WTC11 (cell line): ENCODE data around the gene SLC25A44. TPM values are rescaled to one million over a fixed set of nuclear protein-coding genes. Genes with fewer than 3 reads are reported as not detected.

Experiments used
- ATAC-seq: fragments of 200-7000 bp; cut with Tn5 transposase; 2 replicates; pipeline ENCODE4 v1.10.0; 2021; ENCODE audit warnings: mild to moderate bottlenecking, moderate library complexity
- CTCF ChIA-PET: fragments of 300-600 bp; sonication (Branson Sonifier 250); formaldehyde crosslinking; loops from one replicate; lab custom pipeline; 2021; ENCODE audit warnings: antibody characterized with exemption; lab: Charles Lee
- POLR2A ChIA-PET: fragments of 350-600 bp; sonication (Branson Sonifier 250); formaldehyde crosslinking; loops from one replicate; lab custom pipeline; 2021; ENCODE audit warnings: antibody characterized with exemption; lab: Charles Lee
- DNase-seq: peaks from one replicate; pipeline ENCODE4 v3.0.0; 2021; ENCODE audit warnings: low spot score
- H3K27ac Mint-ChIP-seq: 2 replicates; pipeline ENCODE4 v1.8.0; 2021; ENCODE audit warnings: mixed read lengths
- H3K27me3 Mint-ChIP-seq: 2 replicates; pipeline ENCODE4 v1.8.0; 2021; ENCODE audit warnings: low read depth, mild to moderate bottlenecking, moderate library complexity, mixed read lengths
- H3K36me3 Mint-ChIP-seq: 2 replicates; pipeline ENCODE4 v1.8.0; 2021; ENCODE audit warnings: mixed read lengths
- H3K4me1 Mint-ChIP-seq: 2 replicates; pipeline ENCODE4 v1.8.0; 2022; ENCODE audit warnings: mixed read lengths
- H3K4me3 Mint-ChIP-seq: 2 replicates; pipeline ENCODE4 v1.8.0; 2021; ENCODE audit warnings: mild to moderate bottlenecking, moderate library complexity, mixed read lengths
- H3K9me3 Mint-ChIP-seq: 2 replicates; pipeline ENCODE4 v1.8.0; 2021; ENCODE audit warnings: mixed read lengths
- CREB1 ChIP-seq: sonication (generic); formaldehyde crosslinking; IDR thresholded peaks from 2 replicates; pipeline ENCODE4 v1.8.0; 2023; ENCODE audit warnings: mild to moderate bottlenecking, missing genetic modification reagents
- ESRRA ChIP-seq: sonication (generic); formaldehyde crosslinking; IDR thresholded peaks from 2 replicates; pipeline ENCODE4 v1.8.1; 2022; ENCODE audit warnings: mild to moderate bottlenecking, missing genetic modification reagents, borderline replicate concordance
- FOXK1 ChIP-seq: sonication (generic); formaldehyde crosslinking; IDR thresholded peaks from 2 replicates; pipeline ENCODE4 v1.8.0; 2022; ENCODE audit warnings: mild to moderate bottlenecking, moderate library complexity, missing genetic modification reagents
- GABPB1 ChIP-seq: sonication (generic); formaldehyde crosslinking; IDR thresholded peaks from 2 replicates; pipeline ENCODE4 v1.8.1; 2023; ENCODE audit warnings: mild to moderate bottlenecking, missing genetic modification reagents
- JUN ChIP-seq: sonication (generic); formaldehyde crosslinking; IDR thresholded peaks from 2 replicates; pipeline ENCODE4 v1.8.0; 2023; ENCODE audit warnings: mild to moderate bottlenecking, missing genetic modification reagents
- NFE2L1 ChIP-seq: sonication (generic); formaldehyde crosslinking; IDR thresholded peaks from 2 replicates; pipeline ENCODE4 v1.8.1; 2023; ENCODE audit warnings: missing genetic modification reagents
- NR3C1 ChIP-seq: sonication (generic); formaldehyde crosslinking; conservative IDR thresholded peaks from 2 replicates; pipeline ENCODE4 v1.8.1; 2023; ENCODE audit warnings: low read depth, mild to moderate bottlenecking, missing genetic modification reagents
- RORB ChIP-seq: fragments of 250-450 bp; sonication (Bioruptor Pico); IDR thresholded peaks from 2 replicates; pipeline ENCODE4 v1.9.0; 2021; ENCODE audit warnings: mild to moderate bottlenecking
- SMAD3 ChIP-seq: sonication (generic); formaldehyde crosslinking; IDR thresholded peaks from 2 replicates; pipeline ENCODE4 v1.8.0; 2022; ENCODE audit warnings: missing genetic modification reagents, mild to moderate bottlenecking, borderline replicate concordance
- SOX15 ChIP-seq: fragments of 250-450 bp; sonication (Bioruptor Pico); IDR thresholded peaks from 2 replicates; pipeline ENCODE4 v1.9.0; 2021; ENCODE audit warnings: mild to moderate bottlenecking
- TCF7 ChIP-seq: sonication (generic); formaldehyde crosslinking; IDR thresholded peaks from 2 replicates; pipeline ENCODE4 v1.8.0; 2022; ENCODE audit warnings: mild to moderate bottlenecking, low read depth, missing genetic modification reagents, moderate library complexity
- TEAD1 ChIP-seq: sonication (generic); formaldehyde crosslinking; IDR thresholded peaks from 2 replicates; pipeline ENCODE4 v1.8.0; 2022; ENCODE audit warnings: mild to moderate bottlenecking, missing genetic modification reagents
- ZNF396 ChIP-seq: fragments of 250-450 bp; sonication (Bioruptor Pico); IDR thresholded peaks from 2 replicates; pipeline ENCODE4 v1.8.0; 2021; ENCODE audit warnings: mild to moderate bottlenecking, moderate library complexity, borderline replicate concordance
- total RNA-seq: library from RNA; stranded (reverse); gene quantifications from 3 replicates; pipeline ENCODE4 v1.2.3, GENCODE V29; 2021
- TF ChIP-seq, protein P1 (sequence below): sonication (generic); formaldehyde crosslinking; IDR thresholded peaks from 2 replicates; pipeline ENCODE4 v1.8.1; 2023; ENCODE audit warnings: mild to moderate bottlenecking, missing genetic modification reagents
- TF ChIP-seq, protein P2 (sequence below): sonication (generic); formaldehyde crosslinking; IDR thresholded peaks from 2 replicates; pipeline ENCODE4 v1.8.1; 2023; ENCODE audit warnings: mild to moderate bottlenecking, moderate library complexity, missing genetic modification reagents
- TF ChIP-seq, protein P3 (sequence below): sonication (generic); formaldehyde crosslinking; IDR thresholded peaks from 2 replicates; pipeline ENCODE4 v1.8.1; 2022; ENCODE audit warnings: mild to moderate bottlenecking, missing genetic modification reagents, moderate library complexity, borderline replicate concordance
- TF ChIP-seq, protein P4 (sequence below): sonication (generic); formaldehyde crosslinking; IDR thresholded peaks from 2 replicates; pipeline ENCODE4 v1.8.1; 2022; ENCODE audit warnings: mild to moderate bottlenecking, moderate library complexity, missing genetic modification reagents
- TF ChIP-seq, protein P5 (sequence below): fragments of 250-450 bp; sonication (Bioruptor Pico); IDR thresholded peaks from 2 replicates; pipeline ENCODE4 v1.9.0; 2021; ENCODE audit warnings: moderate library complexity, mild to moderate bottlenecking, inconsistent platforms, borderline replicate concordance

SLC25A44 gene
- total RNA-seq, 1 experiment from 2014 or later: 29.1 TPM

DNA sequence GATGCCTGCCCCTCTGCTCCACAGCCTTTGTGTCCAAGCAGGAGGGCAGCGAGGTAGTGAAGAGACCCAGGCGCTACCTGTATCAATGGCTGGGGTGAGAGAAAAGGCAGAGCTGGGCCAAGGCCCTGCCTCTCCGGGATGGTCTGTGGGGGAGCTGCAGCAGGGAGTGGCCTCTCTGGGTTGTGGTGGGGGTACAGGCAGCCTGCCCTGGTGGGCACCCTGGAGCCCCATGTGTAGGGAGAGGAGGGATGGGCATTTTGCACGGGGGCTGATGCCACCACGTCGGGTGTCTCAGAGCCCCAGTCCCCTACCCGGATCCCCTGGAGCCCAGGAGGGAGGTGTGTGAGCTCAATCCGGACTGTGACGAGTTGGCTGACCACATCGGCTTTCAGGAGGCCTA lies 48.8 kb downstream of the SLC25A44 start:
- TF ChIP-seq SMAD3 (CRISPR knock-in tag) (no peak), NR3C1 (no peak), FOXK1 (CRISPR knock-in tag) (no peak), CREB1 (no peak)
- TF ChIP-seq, protein P1, sequence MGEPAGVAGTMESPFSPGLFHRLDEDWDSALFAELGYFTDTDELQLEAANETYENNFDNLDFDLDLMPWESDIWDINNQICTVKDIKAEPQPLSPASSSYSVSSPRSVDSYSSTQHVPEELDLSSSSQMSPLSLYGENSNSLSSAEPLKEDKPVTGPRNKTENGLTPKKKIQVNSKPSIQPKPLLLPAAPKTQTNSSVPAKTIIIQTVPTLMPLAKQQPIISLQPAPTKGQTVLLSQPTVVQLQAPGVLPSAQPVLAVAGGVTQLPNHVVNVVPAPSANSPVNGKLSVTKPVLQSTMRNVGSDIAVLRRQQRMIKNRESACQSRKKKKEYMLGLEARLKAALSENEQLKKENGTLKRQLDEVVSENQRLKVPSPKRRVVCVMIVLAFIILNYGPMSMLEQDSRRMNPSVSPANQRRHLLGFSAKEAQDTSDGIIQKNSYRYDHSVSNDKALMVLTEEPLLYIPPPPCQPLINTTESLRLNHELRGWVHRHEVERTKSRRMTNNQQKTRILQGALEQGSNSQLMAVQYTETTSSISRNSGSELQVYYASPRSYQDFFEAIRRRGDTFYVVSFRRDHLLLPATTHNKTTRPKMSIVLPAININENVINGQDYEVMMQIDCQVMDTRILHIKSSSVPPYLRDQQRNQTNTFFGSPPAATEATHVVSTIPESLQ (CRISPR knock-in tag): no peak
- TF ChIP-seq, protein P2, sequence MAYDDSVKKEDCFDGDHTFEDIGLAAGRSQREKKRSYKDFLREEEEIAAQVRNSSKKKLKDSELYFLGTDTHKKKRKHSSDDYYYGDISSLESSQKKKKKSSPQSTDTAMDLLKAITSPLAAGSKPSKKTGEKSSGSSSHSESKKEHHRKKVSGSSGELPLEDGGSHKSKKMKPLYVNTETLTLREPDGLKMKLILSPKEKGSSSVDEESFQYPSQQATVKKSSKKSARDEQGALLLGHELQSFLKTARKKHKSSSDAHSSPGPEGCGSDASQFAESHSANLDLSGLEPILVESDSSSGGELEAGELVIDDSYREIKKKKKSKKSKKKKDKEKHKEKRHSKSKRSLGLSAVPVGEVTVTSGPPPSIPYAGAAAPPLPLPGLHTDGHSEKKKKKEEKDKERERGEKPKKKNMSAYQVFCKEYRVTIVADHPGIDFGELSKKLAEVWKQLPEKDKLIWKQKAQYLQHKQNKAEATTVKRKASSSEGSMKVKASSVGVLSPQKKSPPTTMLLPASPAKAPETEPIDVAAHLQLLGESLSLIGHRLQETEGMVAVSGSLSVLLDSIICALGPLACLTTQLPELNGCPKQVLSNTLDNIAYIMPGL: no peak
- TF ChIP-seq, protein P3, sequence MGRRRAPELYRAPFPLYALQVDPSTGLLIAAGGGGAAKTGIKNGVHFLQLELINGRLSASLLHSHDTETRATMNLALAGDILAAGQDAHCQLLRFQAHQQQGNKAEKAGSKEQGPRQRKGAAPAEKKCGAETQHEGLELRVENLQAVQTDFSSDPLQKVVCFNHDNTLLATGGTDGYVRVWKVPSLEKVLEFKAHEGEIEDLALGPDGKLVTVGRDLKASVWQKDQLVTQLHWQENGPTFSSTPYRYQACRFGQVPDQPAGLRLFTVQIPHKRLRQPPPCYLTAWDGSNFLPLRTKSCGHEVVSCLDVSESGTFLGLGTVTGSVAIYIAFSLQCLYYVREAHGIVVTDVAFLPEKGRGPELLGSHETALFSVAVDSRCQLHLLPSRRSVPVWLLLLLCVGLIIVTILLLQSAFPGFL (CRISPR knock-in tag): no peak
- Mint-ChIP-seq H3K27ac (no peak overlapping the region), H3K4me1 (peaks cover 21% of the 10 kb centered on the region), H3K27me3 (peaks cover 4% of the 10 kb centered on the region), H3K36me3 (peaks cover 13% of the 10 kb centered on the region), H3K9me3 (no peaks in the 10 kb centered on the region), H3K4me3 (no peak overlapping the region)
- CTCF ChIA-PET: interaction anchor here (3.9 kb wide), 1 partner anchor 101 kb away, joined by 20 read pairs; no protein-coding TSS in a partner anchor
- no peak for ATAC-seq
- POLR2A ChIA-PET: interaction anchor here (0.6 kb wide), 1 partner anchor 36 kb away, joined by 6 read pairs; no protein-coding TSS in a partner anchor
- no peak for DNase-seq

DNA sequence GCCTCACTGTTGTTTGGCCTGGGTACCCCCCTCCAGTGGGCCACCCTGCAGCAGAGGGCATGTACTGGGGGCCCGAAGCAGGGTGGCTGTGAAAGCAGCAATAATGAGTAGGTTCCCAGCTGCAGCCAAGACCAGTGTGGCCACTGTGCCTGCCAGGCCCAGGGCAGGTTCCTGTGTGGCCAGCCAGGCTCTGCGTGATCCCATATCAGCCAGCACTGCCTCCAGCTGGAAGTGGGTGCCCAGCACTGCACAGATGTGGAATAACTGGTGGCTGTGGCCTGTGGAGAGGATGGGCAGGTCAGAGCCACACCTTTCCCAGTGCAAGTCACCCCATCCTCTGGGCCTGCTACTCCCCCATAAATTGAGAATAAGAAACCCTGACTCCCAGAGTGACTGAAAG lies 50.2 kb downstream of the SLC25A44 start:
- DNase-seq: no peak
- H3K36me3 Mint-ChIP-seq: peaks cover 4% of the 10 kb centered on the region; the same call in 1 of the 2 replicates
- H3K4me1 Mint-ChIP-seq: peaks cover 22% of the 10 kb centered on the region
- POLR2A ChIA-PET: no interaction called here
- TF ChIP-seq ESRRA (CRISPR knock-in tag) (no peak), TEAD1 (CRISPR knock-in tag) (no peak), ZNF396 (CRISPR knock-in tag) (no peak), JUN (no peak), NFE2L1 (no peak), GABPB1 (no peak), SOX15 (CRISPR knock-in tag) (no peak), RORB (CRISPR knock-in tag) (no peak), CREB1 (no peak), TCF7 (no peak)
- TF ChIP-seq, protein P4, sequence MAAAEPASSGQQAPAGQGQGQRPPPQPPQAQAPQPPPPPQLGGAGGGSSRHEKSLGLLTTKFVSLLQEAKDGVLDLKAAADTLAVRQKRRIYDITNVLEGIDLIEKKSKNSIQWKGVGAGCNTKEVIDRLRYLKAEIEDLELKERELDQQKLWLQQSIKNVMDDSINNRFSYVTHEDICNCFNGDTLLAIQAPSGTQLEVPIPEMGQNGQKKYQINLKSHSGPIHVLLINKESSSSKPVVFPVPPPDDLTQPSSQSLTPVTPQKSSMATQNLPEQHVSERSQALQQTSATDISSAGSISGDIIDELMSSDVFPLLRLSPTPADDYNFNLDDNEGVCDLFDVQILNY: no peak
- TF ChIP-seq, protein P5, sequence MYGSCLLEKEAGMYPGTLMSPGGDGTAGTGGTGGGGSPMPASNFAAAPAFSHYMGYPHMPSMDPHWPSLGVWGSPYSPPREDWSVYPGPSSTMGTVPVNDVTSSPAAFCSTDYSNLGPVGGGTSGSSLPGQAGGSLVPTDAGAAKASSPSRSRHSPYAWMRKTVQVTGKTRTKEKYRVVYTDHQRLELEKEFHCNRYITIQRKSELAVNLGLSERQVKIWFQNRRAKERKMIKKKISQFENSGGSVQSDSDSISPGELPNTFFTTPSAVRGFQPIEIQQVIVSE (CRISPR knock-in tag): no peak
- CTCF ChIA-PET: interaction anchor here (0.8 to 3.9 kb wide), 4 partner anchors 16 to 107 kb away, joined by 3 to 20 read pairs (median 4); no protein-coding TSS in a partner anchor
- H3K27ac Mint-ChIP-seq: no peak overlapping the region
- no peaks in the 10 kb centered on the region for H3K9me3 Mint-ChIP-seq
- ATAC-seq: no peak
- no peak overlapping the region for H3K4me3 Mint-ChIP-seq
- H3K27me3 Mint-ChIP-seq: peaks cover 4% of the 10 kb centered on the region
